Right cardiac atrium (tissue), 5 donors: ENCODE measurements around the gene AMMECR1. TPM values are rescaled to one million over a fixed set of nuclear protein-coding genes. Genes with fewer than 3 reads are reported as not detected.
"Not testable (repeated sequence)": the region's sequence is repeated elsewhere in the genome, so short reads cannot be mapped to it uniquely, and the experiment has no call there.

Source experiments
- ATAC-seq, 2 donors: fragments of 200-7000 bp; cut with Tn5 transposase; one replicate each; pipeline versions ENCODE4 v1.8.0 to v1.9.1; 2020; ENCODE audit warnings: moderate library complexity in 2 of 2, mild to moderate bottlenecking in 1 of 2
- DNase-seq, 3 donors: peaks; one replicate each; pipeline ENCODE4 v3.0.0-alpha.2; 2020
- H3K27ac ChIP-seq: one replicate; pipeline ENCODE4 v1.5.1; 2013; ENCODE audit warnings: mild to moderate bottlenecking, low read length, control low read depth, moderate library complexity
- H3K27me3 ChIP-seq: one replicate; pipeline ENCODE4 v1.6.1; 2013; ENCODE audit not compliant: control insufficient read depth, insufficient read depth
- H3K4me1 ChIP-seq: one replicate; pipeline ENCODE4 v1.6.1; 2013; ENCODE audit warnings: low read length; ENCODE audit not compliant: control insufficient read depth, insufficient read depth
- H3K4me3 ChIP-seq: one replicate; pipeline ENCODE4 v1.5.1; 2013; ENCODE audit warnings: low read length, control low read depth
- H3K9me3 ChIP-seq: one replicate; pipeline ENCODE4 v1.6.1; 2013; ENCODE audit warnings: low read length; ENCODE audit not compliant: control insufficient read depth
- WGBS: extraction: QIAGEN DNeasy Blood & Tissue Kit; methylation state at CpG from one replicate; pipeline ENCODE4 v1.1.7; 2013; 5-methylcytosine and 5-hydroxymethylcytosine counted together
- intact Hi-C, 4 donors: fragments of 100-400 bp; cut with DNase I; formaldehyde crosslinking; loops; one replicate each; pipeline versions ENCODE4 v1.11.0 to v1.14.0; 2022 to 2023
- polyA plus RNA-seq: library from polyadenylated mRNA; stranded (reverse); fragments of 200-250 nt; gene quantifications from one replicate; pipeline ENCODE4 v1.2.3, GENCODE V29; 2013
- total RNA-seq, 4 donors: library from RNA; stranded (reverse); fragmentation: NEBNext Ultra II Directional; extraction: Animal tissue kit (Norgen Biotek cat#: 25700); gene quantifications; one replicate each; pipeline ENCODE4 v1.2.1, GENCODE V29; 2021
- donor health status: healthy with polysubstance abuse.
- donor health status: DM: no; HTN: yes; CAD: no.
- donor health status: DM: no; HTN: no; CAD: no.
- donor health status: DM: no; HTN: yes; CAD: no; lungs with severe emphysema.
- donor health status: DM: yes; HTN: yes; CAD: no.

AMMECR1 gene
- total and polyA plus RNA-seq, 5 donors, result 0.77 to 3.1 (median 1.7) TPM

DNA sequence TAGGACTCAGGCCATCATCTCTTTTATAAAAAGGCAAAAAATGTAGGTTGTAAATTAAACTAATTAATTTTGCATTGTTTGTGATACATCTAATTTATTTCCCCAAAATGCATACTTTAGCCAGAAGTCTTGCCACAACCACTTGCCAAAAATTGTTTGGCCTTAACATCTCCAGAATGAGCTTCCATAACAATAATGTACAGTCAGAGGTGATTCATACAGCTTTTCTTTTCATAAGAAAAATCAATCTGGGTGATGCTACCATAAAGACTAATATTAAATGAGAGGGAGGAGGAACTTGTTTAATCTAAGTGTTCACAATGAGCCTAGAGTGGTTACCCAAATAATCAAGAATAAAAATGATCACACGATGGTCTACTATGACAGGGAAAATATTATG, 59.3 kb downstream of the AMMECR1 start:
- DNase-seq, result no peak
- ATAC-seq, result no peak
- Histone ChIP-seq H3K9me3 (no peaks in the 10 kb centered on the region), H3K4me3 (no peak overlapping the region), H3K27me3 (no peaks in the 10 kb centered on the region), H3K27ac (no peak overlapping the region), H3K4me1 (no peaks in the 10 kb centered on the region)
- 97% methylated on average over 1 of the region's 1 CpG for WGBS
- intact Hi-C loops, result no loop called here

DNA sequence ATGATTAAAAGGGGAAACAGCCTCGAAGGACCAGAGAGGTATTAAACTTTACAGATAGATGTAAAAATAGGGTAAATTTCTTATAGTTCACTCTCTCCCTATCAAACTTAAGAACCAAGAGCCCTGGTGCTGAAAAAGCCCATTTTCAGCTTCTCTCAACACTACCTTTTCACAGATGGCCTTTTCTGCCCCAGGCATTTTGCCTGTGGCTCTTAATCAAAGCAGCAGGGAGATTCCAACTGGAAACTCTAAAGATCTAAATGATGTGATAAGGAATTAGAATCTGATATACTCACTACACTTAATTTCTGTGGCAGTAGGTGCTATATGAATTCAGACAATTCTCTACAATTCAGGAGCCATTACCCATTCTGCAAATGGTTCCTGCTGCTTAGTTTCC, 60.0 kb downstream of the AMMECR1 start:
- WGBS, result 81% methylated on average over 1 of the region's 1 CpG
- H3K4me1 ChIP-seq, result no peaks in the 10 kb centered on the region
- no peaks in the 10 kb centered on the region for H3K27me3 ChIP-seq
- no peak for ATAC-seq
- no peak overlapping the region for H3K4me3 ChIP-seq
- no peak overlapping the region for H3K27ac ChIP-seq
- intact Hi-C loops, result no loop called here
- H3K9me3 ChIP-seq, result no peaks in the 10 kb centered on the region
- DNase-seq, result no peak

DNA sequence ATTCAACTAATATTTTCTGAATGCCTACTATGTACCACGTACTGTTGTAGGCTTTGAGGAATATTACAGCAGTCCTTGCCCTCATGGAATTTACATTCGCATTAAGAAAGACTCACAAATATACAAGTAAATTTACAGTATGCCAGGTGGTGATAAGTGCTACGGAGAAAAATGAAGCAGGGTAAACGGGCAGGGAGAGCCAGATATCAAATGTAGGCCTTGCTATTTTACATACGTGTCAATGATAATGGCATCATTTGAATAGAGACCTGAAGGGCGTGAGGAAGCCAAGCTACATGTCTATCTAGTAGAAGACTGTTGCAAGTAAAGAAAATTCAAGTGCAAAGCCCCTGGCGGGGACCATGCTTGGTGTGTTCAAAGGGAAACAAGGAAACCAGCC, 65.2 kb downstream of the AMMECR1 start:
- Histone ChIP-seq H3K9me3 (no peaks in the 10 kb centered on the region), H3K4me3 (no peak overlapping the region), H3K4me1 (no peaks in the 10 kb centered on the region), H3K27me3 (no peaks in the 10 kb centered on the region), H3K27ac (no peak overlapping the region)
- intact Hi-C loops, result no loop called here
- 93% methylated on average over 7 of the region's 7 CpGs for WGBS
- DNase-seq, result no peak
- no peak for ATAC-seq

DNA sequence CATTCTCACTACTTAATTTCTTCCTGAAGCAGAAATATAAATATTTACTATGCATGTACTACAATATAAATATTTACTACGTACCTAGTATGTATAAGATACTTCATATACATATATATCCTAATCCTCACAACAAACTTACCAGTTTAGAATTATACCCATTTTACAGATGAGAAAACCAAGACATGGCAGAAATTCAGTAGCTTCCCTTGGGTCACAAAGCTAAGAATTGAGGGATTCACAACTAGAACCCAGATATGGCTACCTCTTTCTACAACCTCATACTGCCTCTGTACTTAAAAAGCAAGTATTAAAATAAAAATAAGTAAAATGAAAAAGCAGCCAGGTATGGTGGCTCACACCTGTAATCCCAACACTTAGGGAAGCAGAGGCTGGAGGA, 65.9 kb downstream of the AMMECR1 start:
- no peaks in the 10 kb centered on the region for H3K27me3 ChIP-seq
- WGBS, result 98% methylated on average over 1 of the region's 1 CpG
- no peaks in the 10 kb centered on the region for H3K9me3 ChIP-seq
- no peak overlapping the region for H3K4me3 ChIP-seq
- H3K4me1 ChIP-seq, result no peaks in the 10 kb centered on the region
- no peak for DNase-seq
- intact Hi-C loops, result no loop called here
- no peak overlapping the region for H3K27ac ChIP-seq
- ATAC-seq, result no peak

DNA sequence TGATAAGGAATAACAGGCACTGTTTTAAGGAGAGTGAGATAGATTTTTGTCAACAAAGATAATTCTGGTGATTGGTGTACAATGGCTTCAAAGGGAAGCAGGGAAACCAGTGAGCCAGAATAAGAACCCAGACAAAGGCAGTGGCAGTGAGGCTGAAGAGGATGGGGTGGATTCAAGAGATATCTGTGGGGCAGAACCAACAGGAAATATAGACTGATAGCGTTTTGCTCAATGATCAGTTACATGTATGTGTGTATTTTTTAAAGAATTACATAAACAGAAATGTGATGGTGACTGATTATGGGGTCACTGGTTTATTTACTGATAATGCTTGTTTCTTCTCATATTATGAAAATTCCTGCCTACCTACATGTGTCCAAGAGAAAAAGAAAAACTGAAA, 66.4 kb downstream of the AMMECR1 start:
- no peaks in the 10 kb centered on the region for H3K27me3 ChIP-seq
- 69% methylated on average over 1 of the region's 1 CpG for WGBS

DNA sequence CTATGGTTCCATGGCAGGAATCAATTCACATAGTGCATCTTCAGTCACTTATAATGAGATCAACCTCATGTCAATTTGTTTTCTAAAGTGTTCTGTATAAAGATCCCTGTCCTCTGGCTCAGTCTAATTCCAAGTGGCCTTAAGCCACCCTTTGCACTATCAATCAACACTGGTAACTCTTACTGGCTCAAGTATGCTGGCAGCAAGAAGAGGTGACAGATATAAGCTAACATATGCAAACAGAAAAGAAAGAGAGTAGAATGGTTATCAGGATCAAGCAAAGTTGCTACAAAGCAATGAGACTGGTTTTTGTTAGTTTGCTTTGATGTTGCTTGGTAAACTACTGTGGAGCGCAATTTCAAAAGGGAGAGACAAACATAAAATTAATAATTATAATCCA, 67.0 kb downstream of the AMMECR1 start:
- Histone ChIP-seq H3K9me3 (no peaks in the 10 kb centered on the region), H3K4me1 (no peaks in the 10 kb centered on the region), H3K27me3 (no peaks in the 10 kb centered on the region), H3K4me3 (no peak overlapping the region), H3K27ac (no peak overlapping the region)
- WGBS, result 100% methylated on average over 1 of the region's 1 CpG
- DNase-seq, result no peak
- intact Hi-C loops, result no loop called here
- ATAC-seq, result no peak

More for the DNA sequence above, 66.4 kb downstream of the AMMECR1 start:
- intact Hi-C loops, result no loop called here
- Histone ChIP-seq H3K9me3 (no peaks in the 10 kb centered on the region), H3K27ac (no peak overlapping the region), H3K4me3 (no peak overlapping the region), H3K4me1 (no peaks in the 10 kb centered on the region)
- ATAC-seq, result no peak
- no peak for DNase-seq

DNA sequence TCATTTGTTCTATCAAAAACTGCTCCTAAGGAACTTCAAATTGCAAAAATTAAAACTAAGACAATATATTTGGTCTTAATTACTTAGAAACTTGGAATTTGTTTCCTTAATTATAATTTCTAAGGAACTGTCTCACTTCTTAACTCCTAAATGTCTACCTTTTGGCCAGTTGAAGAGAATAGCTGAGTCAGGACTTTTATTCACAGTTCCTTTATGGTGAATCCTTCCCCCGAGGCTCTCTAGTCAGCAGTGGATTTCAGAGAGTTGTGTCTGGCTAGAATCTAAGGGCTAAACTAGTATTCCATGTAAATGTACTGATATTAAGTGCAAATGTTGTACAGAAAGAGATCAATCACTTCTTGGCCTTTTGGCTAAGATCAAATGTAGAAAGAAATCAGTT, 69.3 kb downstream of the AMMECR1 start:
- intact Hi-C loops, result no loop called here
- ATAC-seq, result no peak

DNA sequence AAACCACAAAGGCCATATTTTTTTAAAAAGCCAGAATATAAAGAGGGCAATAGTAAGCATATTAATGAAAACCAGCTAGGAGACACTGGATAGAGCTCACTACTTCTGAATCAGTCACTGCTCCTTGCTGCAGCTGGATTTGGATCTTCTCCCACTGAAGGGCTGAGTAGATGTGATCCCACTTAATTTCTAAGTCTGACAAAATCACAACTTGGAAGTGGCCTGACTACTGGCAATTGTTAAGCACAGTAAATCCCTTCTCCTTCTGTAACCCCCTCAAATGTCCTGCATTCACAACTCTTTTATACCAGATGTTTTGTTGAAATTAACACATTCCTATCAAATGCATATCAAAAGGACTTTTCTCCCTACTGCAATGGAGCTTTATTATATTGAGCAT, 72.9 kb downstream of the AMMECR1 start:
- intact Hi-C loops, result no loop called here
- H3K4me1 ChIP-seq, result no peaks in the 10 kb centered on the region
- H3K27me3 ChIP-seq, result no peaks in the 10 kb centered on the region
- no peak overlapping the region for H3K4me3 ChIP-seq
- H3K27ac ChIP-seq, result no peak overlapping the region
- DNase-seq (no peak), ATAC-seq (no peak)
- H3K9me3 ChIP-seq, result no peaks in the 10 kb centered on the region

More for the DNA sequence above, 69.3 kb downstream of the AMMECR1 start:
- Histone ChIP-seq H3K27ac (no peak overlapping the region), H3K9me3 (no peaks in the 10 kb centered on the region), H3K27me3 (no peaks in the 10 kb centered on the region), H3K4me3 (no peak overlapping the region), H3K4me1 (no peaks in the 10 kb centered on the region)
- no peak for DNase-seq
- WGBS, result 86% methylated on average over 1 of the region's 1 CpG

DNA sequence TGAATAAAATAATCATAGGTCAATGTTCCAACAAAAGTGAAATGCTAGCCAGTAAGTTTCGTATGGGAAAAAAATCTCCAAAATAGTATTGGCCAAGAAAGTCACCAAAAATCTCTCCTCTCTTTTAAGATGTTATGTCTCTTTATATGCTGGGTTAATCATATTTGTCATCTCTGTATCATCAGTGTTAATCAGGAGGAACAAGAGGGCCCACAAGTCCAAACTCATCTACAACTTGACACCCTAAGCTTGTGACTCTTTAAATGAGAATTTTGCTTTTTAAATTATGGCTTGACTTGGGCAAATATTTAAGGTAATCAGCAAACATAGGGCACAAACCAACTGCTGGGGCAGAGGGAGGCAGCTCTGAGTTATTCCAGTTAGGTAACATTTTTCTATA, 75.5 kb downstream of the AMMECR1 start:
- Histone ChIP-seq H3K4me3 (no peak overlapping the region), H3K4me1 (no peaks in the 10 kb centered on the region), H3K27ac (no peak overlapping the region), H3K27me3 (no peaks in the 10 kb centered on the region), H3K9me3 (no peaks in the 10 kb centered on the region)
- no peak for ATAC-seq
- intact Hi-C loops, result no loop called here
- no peak for DNase-seq
- WGBS, result 82% methylated on average over 1 of the region's 1 CpG

DNA sequence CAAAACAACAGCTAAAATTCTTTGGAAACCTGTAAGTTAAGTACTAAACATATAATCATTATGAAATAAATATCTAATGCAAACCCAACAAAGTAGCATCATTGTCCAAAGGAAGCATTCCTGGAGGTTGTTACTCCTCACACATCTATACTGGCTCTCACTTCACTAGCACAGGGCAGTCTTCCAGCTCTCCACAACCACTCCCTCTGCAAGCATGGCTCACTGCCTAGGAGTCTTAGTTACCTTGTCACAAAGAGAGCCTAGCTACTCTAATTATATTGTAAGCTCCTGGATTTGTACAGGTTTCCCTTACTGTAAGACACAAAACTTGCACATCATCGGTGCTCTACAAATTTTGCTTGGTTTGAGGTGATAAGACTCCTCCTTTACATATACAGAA, 76.1 kb downstream of the AMMECR1 start:
- intact Hi-C loops, result no loop called here
- 89% methylated on average over 1 of the region's 1 CpG for WGBS
- Histone ChIP-seq H3K27me3 (no peaks in the 10 kb centered on the region), H3K9me3 (no peaks in the 10 kb centered on the region), H3K4me3 (no peak overlapping the region), H3K27ac (no peak overlapping the region), H3K4me1 (no peaks in the 10 kb centered on the region)
- peak in 2 of 3 donors; percentile 16 to 26 for DNase-seq
- ATAC-seq, result peak; percentile 59 to 67

DNA sequence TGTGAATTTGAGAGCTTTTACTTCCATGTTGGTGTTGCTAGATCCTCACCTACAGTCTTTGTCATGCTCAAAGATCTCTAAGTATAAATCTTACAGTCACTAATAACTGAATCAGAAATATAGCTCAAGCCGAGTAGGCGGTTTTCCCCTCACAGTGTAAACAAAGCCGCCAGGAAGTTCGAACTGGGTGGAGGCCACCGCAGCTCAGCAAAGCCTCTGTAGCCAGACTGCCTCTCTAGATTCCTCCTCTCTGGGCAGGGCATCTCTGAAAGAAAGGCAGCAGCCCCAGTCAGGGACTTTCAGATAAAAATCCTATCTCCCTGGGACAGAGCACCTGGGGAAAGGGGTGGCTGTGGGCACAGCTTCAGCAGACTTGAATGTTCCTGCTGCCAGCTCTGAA, 79.6 kb downstream of the AMMECR1 start:
- H3K9me3 ChIP-seq, H3K4me3 ChIP-seq, H3K27ac ChIP-seq, H3K27me3 ChIP-seq, ATAC-seq, H3K4me1 ChIP-seq, intact Hi-C loops: not testable (repeated sequence)
- 60% methylated on average over 5 of the region's 5 CpGs for WGBS
- peak in 2 of 3 donors; percentile 18 to 23 for DNase-seq

DNA sequence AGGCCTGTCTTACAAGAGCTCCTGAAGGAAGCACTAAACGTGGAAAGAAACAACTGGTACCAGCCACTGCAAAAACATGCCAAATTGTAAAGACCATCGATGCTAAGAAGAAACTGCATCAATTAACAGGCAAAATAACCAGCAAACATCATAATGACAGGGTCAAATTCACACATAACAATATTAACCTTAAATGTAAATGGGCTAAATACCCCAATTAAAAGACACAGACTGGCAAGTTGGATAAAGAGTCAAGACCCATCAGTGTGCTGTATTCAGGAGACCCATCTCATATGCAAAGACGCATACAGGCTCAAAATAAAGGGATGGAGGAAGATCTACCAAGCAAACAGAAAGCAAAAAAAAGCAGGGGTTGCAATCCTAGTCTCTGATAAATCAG, 86.4 kb downstream of the AMMECR1 start:
- ATAC-seq, intact Hi-C loops, H3K4me3 ChIP-seq, H3K9me3 ChIP-seq, H3K27me3 ChIP-seq, H3K27ac ChIP-seq, DNase-seq, H3K4me1 ChIP-seq: not testable (repeated sequence)
- WGBS, result 80% methylated on average over 3 of the region's 3 CpGs
